Heart right ventricle (tissue), 16 donors: ENCODE data around the gene TOP1. TPM values are rescaled to one million over a fixed set of nuclear protein-coding genes. Genes with fewer than 3 reads are reported as not detected.

Experiments used
- ATAC-seq, 8 donors: fragments of 200-7000 bp; cut with Tn5 transposase; one replicate each; pipeline ENCODE4 v1.9.1; 2020; ENCODE audit warnings: mild to moderate bottlenecking in 8 of 8, moderate library complexity in 8 of 8, moderate number of reproducible peaks in 1 of 8
- DNase-seq, 2 donors: peaks; one replicate each; pipeline ENCODE4 v3.0.0-alpha.2; 2020
- H3K27ac ChIP-seq, 10 donors: fragments of 200-600 bp; sonication (generic) in 2 of 10; one replicate each; pipeline versions ENCODE4 v1.5.0 to v1.8.0; 2020 to 2022; ENCODE audit warnings: mild to moderate bottlenecking in 3 of 10
- H3K27me3 ChIP-seq, 7 donors: fragments of 200-600 bp; one replicate each; pipeline ENCODE4 v1.8.0; 2021 to 2022; ENCODE audit warnings: mild to moderate bottlenecking in 2 of 7
- H3K36me3 ChIP-seq, 9 donors: fragments of 200-600 bp; sonication (generic) in 1 of 9; one replicate each; pipeline versions ENCODE4 v1.5.0 to v1.8.0; 2020 to 2022; ENCODE audit warnings: mild to moderate bottlenecking in 2 of 9
- H3K4me1 ChIP-seq, 9 donors: fragments of 200-600 bp; sonication (generic) in 1 of 9; one replicate each; pipeline versions ENCODE4 v1.5.0 to v1.8.0; 2020 to 2022; ENCODE audit warnings: mild to moderate bottlenecking in 4 of 9
- H3K4me3 ChIP-seq, 10 donors: fragments of 200-600 bp; sonication (generic) in 2 of 10; one replicate each; pipeline versions ENCODE4 v1.5.0 to v1.8.0; 2020 to 2022; ENCODE audit warnings: mild to moderate bottlenecking in 7 of 10, moderate library complexity in 2 of 10
- H3K9me3 ChIP-seq, 11 donors: fragments of 200-600 bp in 10 of 11; sonication (generic) in 2 of 11; one replicate each; pipeline versions ENCODE4 v1.5.0 to v1.8.0; 2013 to 2022; ENCODE audit warnings: mild to moderate bottlenecking in 2 of 11, control low read depth in 1 of 11, moderate library complexity in 1 of 11
- WGBS, 2 donors: extraction: QIAGEN DNeasy Blood & Tissue Kit; methylation state at CpG; one replicate each; pipeline ENCODE4 v1.1.7; 2013; ENCODE audit warnings: inconsistent platforms in 1 of 2; 5-methylcytosine and 5-hydroxymethylcytosine counted together
- intact Hi-C, 10 donors: fragments of 100-400 bp; cut with DNase I; formaldehyde crosslinking; loops; one replicate each; pipeline versions ENCODE4 v1.11.1 to v1.14.2; 2022
- polyA plus RNA-seq, 2 donors: library from polyadenylated mRNA; stranded (reverse); fragments of 200-250 nt; gene quantifications; one replicate each; pipeline ENCODE4 v1.2.3, GENCODE V29; 2013
- total RNA-seq, 10 donors: library from RNA; stranded (reverse); fragmentation: NEBNext Ultra II Directional in 3 of 10; extraction: Animal tissue kit (Norgen Biotek cat#: 25700) in 3 of 10; gene quantifications; one replicate each; pipeline versions ENCODE4 v1.2.1 to v1.2.4, GENCODE V29; 2021 to 2023
- TF ChIP-seq, protein P1 (sequence below), 9 donors: fragments of 200-600 bp; sonication (generic) in 2 of 9; IDR thresholded peaks; one replicate each; pipeline versions ENCODE4 v1.5.0 to v1.8.0; 2021 to 2022; ENCODE audit warnings: antibody characterized with exemption in 9 of 9, mild to moderate bottlenecking in 5 of 9, moderate library complexity in 1 of 9
- donor health status: Arrhythmogenic right ventricular cardiomyopathy.
- donor health status: ischemic (EF 13 %, LVEDD 7.1; RV severe dilation, severe dysfunction).
- donor health status: healthy with polysubstance abuse.
- donor health status: DM: no; HTN: yes; CAD: no.
- donor health status: DM: no; HTN: no; CAD: no.
- donor health status: ischemic (EF 25% LVEDD 6.9; RV normal size, moderate dysfunction).
- donor health status: ischemic (EF 25% LVEDD 5.7; RV mildly dilated, moderate dysfunction).
- donor health status: healthy.
- donor health status: DM: yes; HTN: yes; CAD: no.
- donor health status: Ischemic cardiomyopathy.
- donor health status: ischemic (EF 35%, LVEDD 5.7; RV mildly dilated, moderate dysfunction).
- donor health status: nonischemic (EF 11% LVEDD 7.7; RV severe dilation, severe dysfunction).
- donor health status: DM: yes; HTN: yes; CAD: no.
- donor health status: PGD.
- donor health status: ischemic (EF 29% LVEDD 5.4; RV normal size, mild dysfunction).
- donor health status: nonischemic (EF 23%, LVEDD 6.1; RV moderate dilation, normal function).

Gene TOP1
- total and polyA plus RNA-seq, 12 donors, result 13.5 to 28.3 (median 23.1) TPM

DNA sequence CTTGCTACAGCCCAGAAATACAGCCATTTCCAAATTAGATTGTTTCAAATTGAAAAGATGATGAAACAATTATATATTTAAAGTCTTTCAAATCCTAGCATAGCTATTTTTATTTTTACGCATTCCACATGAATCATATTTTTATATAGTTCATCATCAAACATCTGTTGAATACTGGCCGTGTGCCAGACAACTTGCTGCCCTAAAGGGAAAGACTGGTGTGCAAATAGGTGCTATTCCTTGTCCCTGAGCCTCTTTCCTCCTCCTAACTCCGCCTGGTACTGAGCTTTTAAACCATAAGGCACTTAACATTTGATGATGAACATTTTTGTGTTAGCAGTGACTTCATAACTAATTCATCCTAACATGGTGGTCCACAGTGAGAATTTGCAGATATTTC lies 90.0 kb downstream of the TOP1 start:
- peaks cover 0 to 100% (median 81%) of the 10 kb centered on the region in 9 donors for H3K36me3 ChIP-seq
- H3K9me3 ChIP-seq, result no peaks in the 10 kb centered on the region
- no peak for DNase-seq
- H3K4me1 ChIP-seq, result no peaks in the 10 kb centered on the region
- intact Hi-C loops, result loop anchor here in 1 of 10 donors (10.0 kb wide), 1 partner anchor 516 kb away; no protein-coding TSS in a partner anchor
- no peaks in the 10 kb centered on the region for H3K27me3 ChIP-seq
- TF ChIP-seq, protein P1, sequence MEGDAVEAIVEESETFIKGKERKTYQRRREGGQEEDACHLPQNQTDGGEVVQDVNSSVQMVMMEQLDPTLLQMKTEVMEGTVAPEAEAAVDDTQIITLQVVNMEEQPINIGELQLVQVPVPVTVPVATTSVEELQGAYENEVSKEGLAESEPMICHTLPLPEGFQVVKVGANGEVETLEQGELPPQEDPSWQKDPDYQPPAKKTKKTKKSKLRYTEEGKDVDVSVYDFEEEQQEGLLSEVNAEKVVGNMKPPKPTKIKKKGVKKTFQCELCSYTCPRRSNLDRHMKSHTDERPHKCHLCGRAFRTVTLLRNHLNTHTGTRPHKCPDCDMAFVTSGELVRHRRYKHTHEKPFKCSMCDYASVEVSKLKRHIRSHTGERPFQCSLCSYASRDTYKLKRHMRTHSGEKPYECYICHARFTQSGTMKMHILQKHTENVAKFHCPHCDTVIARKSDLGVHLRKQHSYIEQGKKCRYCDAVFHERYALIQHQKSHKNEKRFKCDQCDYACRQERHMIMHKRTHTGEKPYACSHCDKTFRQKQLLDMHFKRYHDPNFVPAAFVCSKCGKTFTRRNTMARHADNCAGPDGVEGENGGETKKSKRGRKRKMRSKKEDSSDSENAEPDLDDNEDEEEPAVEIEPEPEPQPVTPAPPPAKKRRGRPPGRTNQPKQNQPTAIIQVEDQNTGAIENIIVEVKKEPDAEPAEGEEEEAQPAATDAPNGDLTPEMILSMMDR (IDR thresholded peaks at IDR 0.05), result no peak
- H3K4me3 ChIP-seq, result no peak overlapping the region
- no peak overlapping the region for H3K27ac ChIP-seq
- ATAC-seq, result no peak
- WGBS, 2 donors, result 80 to 81% methylated on average over 3 of the region's 3 CpGs

DNA sequence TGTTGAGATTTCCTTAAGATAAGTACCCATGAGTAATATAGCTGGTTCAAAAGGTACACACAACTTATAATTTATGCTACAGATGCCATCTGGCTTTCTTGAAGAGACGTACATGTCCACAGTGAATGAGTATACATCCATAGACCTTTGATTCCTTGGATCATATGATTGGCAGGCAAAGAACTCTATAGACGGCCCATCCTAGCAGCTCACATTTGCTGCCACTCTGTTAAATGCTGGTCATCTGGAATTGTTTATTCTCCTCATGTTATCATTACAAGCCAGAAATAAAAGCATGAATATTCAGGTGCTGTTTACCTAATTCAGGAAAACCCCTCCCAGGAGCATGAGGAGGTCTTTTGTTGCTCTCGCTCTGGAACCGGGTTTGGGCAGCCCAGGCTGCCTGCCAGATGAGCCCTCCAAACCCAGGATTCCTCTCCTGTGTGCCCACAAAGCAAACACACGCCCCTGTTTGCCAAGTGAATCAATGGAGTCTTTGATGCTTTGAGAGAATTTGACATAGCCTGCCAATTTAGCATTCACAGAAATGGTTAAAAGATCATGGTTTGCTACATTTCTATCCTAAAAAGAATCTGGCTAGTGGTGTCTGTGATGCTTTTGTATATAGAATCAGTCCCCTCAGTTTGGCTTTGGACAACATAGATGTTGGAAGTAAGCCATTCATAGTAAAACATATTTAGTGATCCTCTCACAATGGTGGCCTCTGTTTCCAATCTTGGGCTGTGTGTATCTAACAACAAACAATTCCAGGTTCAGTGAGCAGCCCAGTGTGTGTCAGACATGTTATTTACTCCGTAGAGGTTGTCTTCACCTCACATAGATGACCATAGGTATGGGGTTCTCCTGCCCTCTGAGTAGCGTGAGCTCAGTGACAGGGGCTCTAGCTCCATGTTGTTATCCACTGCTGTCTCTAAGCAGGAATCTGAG lies 91.3 kb downstream of the TOP1 start:
- no peak for ATAC-seq
- 82 to 87% methylated on average over 7 of the region's 7 CpGs for WGBS, 2 donors
- Histone ChIP-seq H3K27me3 (no peaks in the 10 kb centered on the region), H3K36me3 (peaks cover 0 to 100% (median 79%) of the 10 kb centered on the region in 9 donors), H3K4me3 (no peak overlapping the region), H3K4me1 (no peaks in the 10 kb centered on the region), H3K27ac (no peak overlapping the region), H3K9me3 (no peaks in the 10 kb centered on the region)
- DNase-seq, result no peak
- intact Hi-C loops, result loop anchor here in 1 of 10 donors (10.0 kb wide), 1 partner anchor 515 kb away; no protein-coding TSS in a partner anchor
- TF ChIP-seq, protein P1 (IDR thresholded peaks at IDR 0.05), result no peak

DNA sequence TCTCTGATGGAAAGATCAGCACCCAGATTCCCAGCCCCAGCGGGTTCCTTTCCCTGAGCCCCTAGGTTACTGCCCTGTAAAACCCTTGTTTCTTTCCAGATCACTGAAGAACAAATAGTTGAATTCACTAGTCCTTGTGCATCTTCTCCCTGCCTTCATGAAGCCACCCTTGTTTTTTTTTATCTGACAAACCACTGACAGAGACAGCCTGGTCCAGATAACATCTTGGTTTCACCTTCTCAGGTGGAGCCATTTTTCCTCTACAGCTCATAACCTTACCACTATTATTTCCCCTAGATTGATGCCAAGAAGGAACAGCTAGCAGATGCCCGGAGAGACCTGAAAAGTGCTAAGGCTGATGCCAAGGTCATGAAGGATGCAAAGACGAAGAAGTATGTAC lies 92.8 kb downstream of the TOP1 start:
- Histone ChIP-seq H3K36me3 (peaks cover 0 to 100% (median 70%) of the 10 kb centered on the region in 9 donors), H3K4me3 (no peak overlapping the region), H3K27ac (no peak overlapping the region), H3K27me3 (no peaks in the 10 kb centered on the region), H3K9me3 (no peaks in the 10 kb centered on the region), H3K4me1 (no peaks in the 10 kb centered on the region)
- 93 to 97% methylated on average over 3 of the region's 3 CpGs for WGBS, 2 donors
- intact Hi-C loops, result no loop called here
- no peak for DNase-seq
- ATAC-seq, result no peak
- TF ChIP-seq, protein P1 (IDR thresholded peaks at IDR 0.05), result no peak

DNA sequence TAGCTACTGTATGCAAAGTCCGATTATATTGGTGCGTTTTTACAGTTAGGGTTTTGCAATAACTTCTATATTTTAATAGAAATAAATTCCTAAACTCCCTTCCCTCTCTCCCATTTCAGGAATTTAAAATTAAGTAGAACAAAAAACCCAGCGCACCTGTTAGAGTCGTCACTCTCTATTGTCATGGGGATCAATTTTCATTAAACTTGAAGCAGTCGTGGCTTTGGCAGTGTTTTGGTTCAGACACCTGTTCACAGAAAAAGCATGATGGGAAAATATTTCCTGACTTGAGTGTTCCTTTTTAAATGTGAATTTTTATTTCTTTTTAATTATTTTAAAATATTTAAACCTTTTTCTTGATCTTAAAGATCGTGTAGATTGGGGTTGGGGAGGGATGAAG lies 95.0 kb downstream of the TOP1 start:
- Histone ChIP-seq H3K27ac (no peak overlapping the region), H3K36me3 (peaks cover 0 to 84% (median 56%) of the 10 kb centered on the region in 9 donors)

More for the DNA sequence above, 95.0 kb downstream of the TOP1 start:
- DNase-seq (no peak), ATAC-seq (no peak)
- Histone ChIP-seq H3K4me1 (peaks cover 0 to 3% (median 0%) of the 10 kb centered on the region in 9 donors), H3K4me3 (no peak overlapping the region), H3K9me3 (no peaks in the 10 kb centered on the region), H3K27me3 (no peaks in the 10 kb centered on the region)
- WGBS, 2 donors, result 89 to 91% methylated on average over 6 of the region's 6 CpGs
- intact Hi-C loops, result no loop called here
- TF ChIP-seq, protein P1 (IDR thresholded peaks at IDR 0.05), result no peak
